ENCODE measurements around the gene SLC39A11.

DNA sequence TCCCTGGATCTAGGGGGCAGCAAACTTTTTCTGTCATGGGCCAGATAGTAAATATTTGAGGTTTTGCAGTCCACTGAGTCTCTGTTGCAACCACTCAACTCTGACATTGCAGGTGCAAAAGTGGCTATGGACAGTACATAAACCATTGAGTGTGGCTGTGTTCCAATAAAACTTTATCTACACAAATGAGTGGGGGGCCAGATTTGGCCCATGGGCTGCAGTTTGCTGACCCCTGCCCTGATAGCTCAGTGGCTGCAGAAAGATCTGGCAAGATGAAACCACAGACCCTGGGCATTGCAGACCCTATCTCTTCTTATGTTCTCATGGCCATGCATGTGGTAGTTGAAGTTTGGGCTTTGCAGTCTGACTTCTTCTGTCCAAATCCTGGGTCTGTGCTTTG lies 440.5 kb downstream of the SLC39A11 start:
- no peak for TF ChIP-seq POLR2A (IDR thresholded peaks at IDR 0.05)
- TF ChIP-seq, protein P1, sequence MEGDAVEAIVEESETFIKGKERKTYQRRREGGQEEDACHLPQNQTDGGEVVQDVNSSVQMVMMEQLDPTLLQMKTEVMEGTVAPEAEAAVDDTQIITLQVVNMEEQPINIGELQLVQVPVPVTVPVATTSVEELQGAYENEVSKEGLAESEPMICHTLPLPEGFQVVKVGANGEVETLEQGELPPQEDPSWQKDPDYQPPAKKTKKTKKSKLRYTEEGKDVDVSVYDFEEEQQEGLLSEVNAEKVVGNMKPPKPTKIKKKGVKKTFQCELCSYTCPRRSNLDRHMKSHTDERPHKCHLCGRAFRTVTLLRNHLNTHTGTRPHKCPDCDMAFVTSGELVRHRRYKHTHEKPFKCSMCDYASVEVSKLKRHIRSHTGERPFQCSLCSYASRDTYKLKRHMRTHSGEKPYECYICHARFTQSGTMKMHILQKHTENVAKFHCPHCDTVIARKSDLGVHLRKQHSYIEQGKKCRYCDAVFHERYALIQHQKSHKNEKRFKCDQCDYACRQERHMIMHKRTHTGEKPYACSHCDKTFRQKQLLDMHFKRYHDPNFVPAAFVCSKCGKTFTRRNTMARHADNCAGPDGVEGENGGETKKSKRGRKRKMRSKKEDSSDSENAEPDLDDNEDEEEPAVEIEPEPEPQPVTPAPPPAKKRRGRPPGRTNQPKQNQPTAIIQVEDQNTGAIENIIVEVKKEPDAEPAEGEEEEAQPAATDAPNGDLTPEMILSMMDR (IDR thresholded peaks at IDR 0.05) = no peak

Data from testis (tissue), 2 donors.